ENCODE data around the gene ZNF70. TPM values are rescaled to one million over a fixed set of nuclear protein-coding genes. Genes with fewer than 3 reads are reported as not detected.
"Not testable (repeated sequence)": the region's sequence is repeated elsewhere in the genome, so short reads cannot be mapped to it uniquely, and the experiment has no call there.

Gene ZNF70
- total RNA-seq, 1 donor from 2014 or later = 2.1 TPM

DNA sequence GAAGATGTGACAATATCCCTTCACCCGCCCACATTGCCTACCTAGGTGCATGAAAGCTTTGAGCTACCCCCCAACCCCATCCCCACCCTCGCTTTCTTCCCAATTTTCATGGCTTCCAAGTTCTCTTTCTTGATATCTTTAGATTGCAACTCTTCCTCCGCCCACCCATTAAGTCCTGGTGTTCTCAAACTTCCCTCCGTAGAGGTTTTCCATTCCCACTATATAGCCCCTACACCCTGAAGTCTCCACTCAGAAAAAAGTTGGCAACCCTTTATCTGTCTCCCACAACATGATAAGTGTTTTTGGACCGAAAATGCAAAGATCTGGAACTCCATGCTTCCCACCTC is 572 bp downstream of the ZNF70 start:
- H3K4me3 Mint-ChIP-seq = peak overlapping the region; percentile 85
- intact Hi-C loops (cut with micrococcal nuclease) = loop anchor here (5.0 kb wide), 1 partner anchor 37 kb away; the partner anchor contains the start of gene SMARCB1

DNA sequence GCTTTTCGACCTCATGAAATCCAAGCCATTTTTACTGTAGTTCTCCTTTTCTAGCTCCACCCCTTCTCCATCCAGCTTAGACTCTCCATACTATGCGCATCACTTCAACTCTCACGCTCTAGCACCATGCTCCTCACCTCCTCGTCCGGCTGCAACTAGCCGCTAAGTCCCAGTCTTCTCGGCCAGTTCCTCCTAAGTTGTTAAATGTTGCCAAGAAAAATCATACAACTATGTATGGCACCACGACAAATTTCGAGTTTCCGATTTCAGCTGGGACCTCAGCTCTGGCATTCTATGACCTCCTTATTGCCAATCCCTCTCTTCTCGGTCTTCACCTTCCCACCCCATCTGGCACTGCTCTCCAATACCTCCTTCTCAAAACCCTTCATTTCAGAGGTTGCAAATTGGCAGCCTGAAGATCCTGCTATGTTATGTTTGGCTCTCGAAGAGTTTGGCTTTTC is 1.0 kb downstream of the ZNF70 start:
- Mint-ChIP-seq H3K27me3 (ENCODE audit: insufficient read depth) (peaks cover 7% of the 10 kb centered on the region), H3K4me3 (peak overlapping the region; percentile 85), H3K36me3 (ENCODE audit: low read depth) (peaks cover 9% of the 10 kb centered on the region), H3K9me3 (peaks cover 3% of the 10 kb centered on the region), H3K27ac (no peak overlapping the region), H3K4me1 (ENCODE audit: low read depth) (peaks cover 12% of the 10 kb centered on the region)
- intact Hi-C loops (cut with micrococcal nuclease) = loop anchor here (5.0 kb wide), 1 partner anchor 37 kb away; the partner anchor contains the start of gene SMARCB1
- DNase-seq (ENCODE audit: low spot score) = no peak

More for the DNA sequence above, 572 bp downstream of the ZNF70 start:
- Mint-ChIP-seq H3K36me3 (ENCODE audit: low read depth) (peaks cover 5% of the 10 kb centered on the region), H3K4me1 (ENCODE audit: low read depth) (peaks cover 12% of the 10 kb centered on the region), H3K9me3 (no peaks in the 10 kb centered on the region), H3K27me3 (ENCODE audit: insufficient read depth) (peaks cover 7% of the 10 kb centered on the region), H3K27ac (peak overlapping the region; percentile 61)
- DNase-seq (ENCODE audit: low spot score) = no peak

DNA sequence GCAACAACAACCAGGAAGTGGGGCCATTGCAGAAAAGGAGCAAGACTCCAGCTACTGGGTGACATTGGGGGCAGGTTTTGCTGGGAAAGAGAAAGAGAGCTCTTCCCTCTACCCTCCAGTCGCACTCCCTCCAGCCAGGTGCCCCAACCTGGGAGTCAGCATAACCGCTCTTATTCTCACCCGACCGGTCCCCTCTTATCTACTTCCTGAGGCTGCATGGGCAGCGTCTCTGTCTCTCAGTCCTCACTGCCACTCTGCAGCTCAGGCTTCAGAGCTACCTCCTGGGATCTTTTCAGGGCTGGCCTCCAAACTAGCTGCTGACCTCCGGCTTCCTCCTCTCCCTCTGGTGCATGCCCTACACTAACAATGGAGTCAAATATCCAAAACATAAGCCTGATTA is 5.1 kb downstream of the ZNF70 start:
- Mint-ChIP-seq H3K9me3 (peaks cover 14% of the 10 kb centered on the region), H3K4me3 (no peak overlapping the region), H3K36me3 (ENCODE audit: low read depth) (peaks cover 23% of the 10 kb centered on the region), H3K4me1 (ENCODE audit: low read depth) (peaks cover 12% of the 10 kb centered on the region), H3K27me3 (ENCODE audit: insufficient read depth) (peaks cover 6% of the 10 kb centered on the region), H3K27ac (no peak overlapping the region)
- DNase-seq (ENCODE audit: low spot score) = no peak
- intact Hi-C loops (cut with micrococcal nuclease) = no loop called here

DNA sequence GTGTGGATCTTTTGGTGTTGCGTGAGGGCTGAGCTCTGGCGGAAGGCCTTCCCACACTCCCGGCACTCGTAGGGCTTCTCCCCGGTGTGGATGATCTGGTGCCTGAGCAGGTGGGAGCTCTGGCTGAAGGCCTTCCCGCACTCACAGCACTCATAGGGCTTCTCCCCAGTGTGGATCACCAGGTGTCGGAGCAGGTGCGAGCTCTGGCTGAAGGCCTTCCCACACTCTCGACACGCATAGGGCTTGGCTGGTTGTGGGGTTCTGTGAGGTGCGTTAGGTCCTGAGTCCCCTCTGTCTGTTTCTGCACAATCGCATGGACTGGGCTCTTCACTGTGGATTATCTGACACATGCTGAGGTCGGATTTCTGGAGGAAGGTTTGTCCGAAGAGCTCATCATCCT is 6.4 kb downstream of the ZNF70 start:
- Mint-ChIP-seq H3K27me3 (ENCODE audit: insufficient read depth) (peaks cover 3% of the 10 kb centered on the region), H3K36me3 (ENCODE audit: low read depth) (peaks cover 22% of the 10 kb centered on the region), H3K27ac (no peak overlapping the region), H3K4me3 (no peak overlapping the region), H3K4me1 (ENCODE audit: low read depth) (peaks cover under 1% of the 10 kb centered on the region), H3K9me3 (peaks cover 14% of the 10 kb centered on the region)
- DNase-seq (ENCODE audit: low spot score) = no peak
- intact Hi-C loops (cut with micrococcal nuclease) = no loop called here

DNA sequence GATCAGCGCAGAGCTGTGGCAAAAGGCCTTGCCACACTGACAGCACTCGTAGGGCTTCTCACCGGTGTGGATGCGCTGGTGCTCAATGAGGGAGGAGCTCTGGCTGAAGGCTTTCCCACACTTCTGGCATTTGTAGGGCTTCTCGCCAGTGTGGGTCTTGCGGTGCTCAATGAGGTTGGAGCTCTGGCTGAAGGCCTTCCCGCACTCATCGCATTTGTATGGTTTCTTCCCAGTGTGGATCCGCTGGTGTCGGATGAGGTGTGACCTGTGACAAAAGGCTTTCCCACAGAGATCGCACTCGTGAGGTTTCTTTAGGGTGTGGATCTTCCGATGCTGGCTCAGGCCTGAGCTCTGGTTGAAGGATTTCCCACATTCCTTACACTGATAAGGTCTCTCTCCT is 6.9 kb downstream of the ZNF70 start:
- peaks cover 14% of the 10 kb centered on the region for H3K9me3 Mint-ChIP-seq

DNA sequence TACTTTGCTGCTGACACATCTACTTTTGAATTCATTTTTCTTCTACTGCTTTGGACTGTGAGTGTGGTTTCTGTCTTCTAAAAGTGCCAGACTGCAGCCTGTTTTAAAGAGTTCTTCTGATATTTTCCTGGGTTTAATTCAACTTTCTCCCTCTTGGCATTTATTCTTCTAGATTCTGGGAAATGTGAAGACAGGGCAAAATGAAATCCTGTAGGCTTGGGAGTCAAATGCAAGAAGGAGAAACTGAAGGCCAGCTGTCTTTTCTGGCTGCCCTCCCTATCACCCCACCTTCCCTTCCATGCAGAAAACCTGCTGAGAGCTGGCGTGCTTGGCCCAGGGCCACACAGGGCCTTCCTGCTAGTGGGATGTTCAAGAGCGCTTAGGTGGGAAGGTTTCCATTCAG is 7.6 kb downstream of the ZNF70 start:
- peaks cover 14% of the 10 kb centered on the region for H3K9me3 Mint-ChIP-seq
- no peak overlapping the region for H3K4me3 Mint-ChIP-seq
- H3K27me3 Mint-ChIP-seq (ENCODE audit: insufficient read depth) = peaks cover 6% of the 10 kb centered on the region
- no peaks in the 10 kb centered on the region for H3K4me1 Mint-ChIP-seq (ENCODE audit: low read depth)
- H3K36me3 Mint-ChIP-seq (ENCODE audit: low read depth) = peaks cover 22% of the 10 kb centered on the region
- no peak overlapping the region for H3K27ac Mint-ChIP-seq
- intact Hi-C loops (cut with micrococcal nuclease) = no loop called here
- DNase-seq (ENCODE audit: low spot score) = no peak

More for the DNA sequence above, 6.9 kb downstream of the ZNF70 start:
- H3K27ac Mint-ChIP-seq = no peak overlapping the region
- DNase-seq (ENCODE audit: low spot score) = no peak
- peaks cover 3% of the 10 kb centered on the region for H3K27me3 Mint-ChIP-seq (ENCODE audit: insufficient read depth)
- no peaks in the 10 kb centered on the region for H3K4me1 Mint-ChIP-seq (ENCODE audit: low read depth)
- intact Hi-C loops (cut with micrococcal nuclease) = no loop called here
- H3K36me3 Mint-ChIP-seq (ENCODE audit: low read depth) = peaks cover 22% of the 10 kb centered on the region
- no peak overlapping the region for H3K4me3 Mint-ChIP-seq

DNA sequence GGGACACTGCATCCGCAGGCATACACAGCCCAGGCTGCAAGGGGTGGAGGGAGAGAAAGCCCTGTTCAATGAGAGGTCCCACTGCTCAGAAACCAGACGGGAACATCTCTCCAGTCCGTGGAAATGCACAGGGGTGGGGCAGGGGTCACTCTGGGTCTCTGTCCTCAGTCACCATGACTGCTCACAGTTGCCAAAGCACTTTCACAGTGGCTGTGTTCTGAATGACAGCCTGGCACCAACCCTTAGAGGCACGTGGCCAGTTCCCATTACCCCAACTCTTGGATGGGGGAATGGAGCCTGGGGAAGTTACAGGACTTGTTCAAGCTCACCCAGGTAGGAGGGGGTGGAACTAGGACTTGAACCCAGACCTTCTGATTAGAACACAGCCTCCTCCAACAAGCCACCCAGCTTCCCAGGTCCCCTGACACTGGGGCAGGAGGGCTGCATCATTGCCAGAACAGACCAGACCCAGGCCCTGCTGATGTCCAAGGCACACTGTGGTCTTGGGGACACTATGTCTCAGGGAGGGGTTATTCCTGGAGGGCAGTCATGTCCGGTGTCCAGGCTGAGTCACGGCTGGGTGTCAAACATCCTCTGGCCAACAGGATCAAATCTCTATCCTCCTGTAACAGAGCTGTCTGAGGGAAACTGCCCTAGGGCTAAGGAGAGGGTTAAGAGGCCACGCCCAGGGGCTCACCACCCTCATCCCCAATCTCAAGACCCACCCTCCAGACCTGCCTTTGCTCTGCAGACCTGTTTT is 8.2 kb downstream of the ZNF70 start:
- intact Hi-C loops (cut with micrococcal nuclease) = no loop called here
- no peak overlapping the region for H3K4me3 Mint-ChIP-seq
- peaks cover 14% of the 10 kb centered on the region for H3K9me3 Mint-ChIP-seq
- peaks cover 6% of the 10 kb centered on the region for H3K27me3 Mint-ChIP-seq (ENCODE audit: insufficient read depth)
- no peaks in the 10 kb centered on the region for H3K4me1 Mint-ChIP-seq (ENCODE audit: low read depth)
- H3K27ac Mint-ChIP-seq = no peak overlapping the region
- H3K36me3 Mint-ChIP-seq (ENCODE audit: low read depth) = peaks cover 22% of the 10 kb centered on the region
- DNase-seq (ENCODE audit: low spot score) = no peak

DNA sequence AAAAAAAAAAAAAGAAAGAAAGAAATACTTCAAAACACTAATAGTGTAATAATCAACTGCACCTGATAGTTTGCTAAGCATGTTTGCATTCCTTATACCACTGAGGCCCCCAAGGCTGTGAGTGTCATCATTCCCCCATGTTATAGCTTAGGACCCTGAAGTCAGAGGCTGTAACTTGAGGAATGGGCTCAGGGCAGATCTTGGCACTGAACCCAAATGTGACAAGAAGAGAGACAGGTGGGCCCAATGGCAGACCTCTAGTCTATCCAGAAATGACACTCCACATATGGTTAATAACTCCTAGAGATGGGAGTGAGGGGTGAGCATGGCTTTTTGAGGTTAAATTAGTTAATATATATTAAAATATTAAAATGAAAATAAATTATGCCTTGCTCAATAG is 13.2 kb downstream of the ZNF70 start:
- no peak overlapping the region for H3K4me3 Mint-ChIP-seq

DNA sequence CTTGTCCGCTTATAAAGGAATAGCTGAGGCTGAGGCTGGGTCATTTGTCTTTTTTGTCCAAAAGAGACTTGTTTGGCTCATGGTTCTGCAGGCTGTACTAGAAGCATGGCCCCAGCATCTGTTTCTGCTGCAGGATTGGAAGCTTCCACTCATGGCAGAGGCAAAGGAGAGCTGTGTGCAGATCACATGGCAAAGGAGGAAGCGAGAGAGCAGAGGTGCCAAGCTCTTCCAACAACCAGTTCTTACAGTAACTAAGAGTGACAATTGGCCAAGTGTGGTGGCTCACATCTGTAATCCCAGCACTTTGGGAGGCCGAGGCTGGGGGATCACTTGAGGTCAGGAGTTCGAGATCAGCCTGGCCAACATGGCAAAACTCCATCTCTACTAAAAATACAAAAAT is 22.8 kb downstream of the ZNF70 start:
- H3K4me1 Mint-ChIP-seq (ENCODE audit: low read depth); DNase-seq (ENCODE audit: low spot score); H3K4me3 Mint-ChIP-seq; H3K36me3 Mint-ChIP-seq (ENCODE audit: low read depth); H3K27ac Mint-ChIP-seq; H3K27me3 Mint-ChIP-seq (ENCODE audit: insufficient read depth); H3K9me3 Mint-ChIP-seq; intact Hi-C loops (cut with micrococcal nuclease): not testable (repeated sequence)

More for the DNA sequence above, 13.2 kb downstream of the ZNF70 start:
- intact Hi-C loops (cut with micrococcal nuclease) = no loop called here
- DNase-seq (ENCODE audit: low spot score) = no peak
- H3K27ac Mint-ChIP-seq = no peak overlapping the region
- peaks cover 6% of the 10 kb centered on the region for H3K27me3 Mint-ChIP-seq (ENCODE audit: insufficient read depth)
- H3K4me1 Mint-ChIP-seq (ENCODE audit: low read depth) = no peaks in the 10 kb centered on the region
- H3K36me3 Mint-ChIP-seq (ENCODE audit: low read depth) = no peaks in the 10 kb centered on the region
- H3K9me3 Mint-ChIP-seq = no peaks in the 10 kb centered on the region

DNA sequence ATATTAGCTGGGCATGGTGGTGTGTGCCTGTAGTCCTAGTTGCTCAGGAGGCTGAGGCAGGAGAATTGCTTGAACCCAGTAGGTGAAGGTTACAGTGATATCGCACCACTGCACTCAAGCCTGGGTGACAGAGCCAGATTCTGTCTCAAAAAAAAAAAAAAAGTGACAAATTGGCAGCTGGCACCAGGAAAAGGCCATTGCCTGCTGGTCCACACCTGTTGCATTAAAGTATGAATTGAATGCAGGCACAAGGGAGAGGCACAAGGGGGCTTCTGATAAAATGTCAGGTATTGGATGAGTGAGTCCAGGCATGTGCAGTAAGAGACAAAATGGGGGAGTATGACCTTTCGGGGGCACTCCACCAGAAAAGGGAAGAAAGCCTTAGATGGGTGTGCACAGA is 28.2 kb downstream of the ZNF70 start:
- Mint-ChIP-seq H3K36me3 (ENCODE audit: low read depth) (no peaks in the 10 kb centered on the region), H3K4me3 (no peak overlapping the region), H3K9me3 (no peaks in the 10 kb centered on the region), H3K27ac (no peak overlapping the region), H3K4me1 (ENCODE audit: low read depth) (no peaks in the 10 kb centered on the region), H3K27me3 (ENCODE audit: insufficient read depth) (peaks cover 9% of the 10 kb centered on the region)
- no peak for DNase-seq (ENCODE audit: low spot score)
- intact Hi-C loops (cut with micrococcal nuclease) = no loop called here

DNA sequence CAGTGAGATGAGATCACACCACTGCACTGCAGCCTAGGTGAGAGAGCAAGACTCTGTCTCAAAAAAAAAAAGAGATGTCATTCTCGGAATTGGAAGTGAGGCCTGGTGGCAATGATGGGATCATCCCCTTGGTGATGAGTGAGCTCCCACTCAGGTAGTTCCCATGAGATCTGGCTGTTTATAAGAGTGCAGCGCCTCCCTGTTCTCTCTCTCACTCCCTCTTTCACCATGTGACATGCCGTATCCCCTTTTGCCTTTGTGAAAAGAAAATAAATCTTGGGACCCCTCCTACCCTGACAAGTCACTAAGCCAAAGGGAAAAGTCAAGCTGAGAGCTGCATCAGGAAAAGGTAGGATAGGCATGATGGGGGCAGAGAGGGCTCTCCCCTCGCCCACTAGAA is 28.8 kb downstream of the ZNF70 start:
- no peak overlapping the region for H3K27ac Mint-ChIP-seq
- no peaks in the 10 kb centered on the region for H3K36me3 Mint-ChIP-seq (ENCODE audit: low read depth)
- peaks cover 9% of the 10 kb centered on the region for H3K27me3 Mint-ChIP-seq (ENCODE audit: insufficient read depth)
- H3K4me3 Mint-ChIP-seq = no peak overlapping the region
- no peaks in the 10 kb centered on the region for H3K4me1 Mint-ChIP-seq (ENCODE audit: low read depth)
- intact Hi-C loops (cut with micrococcal nuclease) = no loop called here
- H3K9me3 Mint-ChIP-seq = no peaks in the 10 kb centered on the region
- DNase-seq (ENCODE audit: low spot score) = no peak

DNA sequence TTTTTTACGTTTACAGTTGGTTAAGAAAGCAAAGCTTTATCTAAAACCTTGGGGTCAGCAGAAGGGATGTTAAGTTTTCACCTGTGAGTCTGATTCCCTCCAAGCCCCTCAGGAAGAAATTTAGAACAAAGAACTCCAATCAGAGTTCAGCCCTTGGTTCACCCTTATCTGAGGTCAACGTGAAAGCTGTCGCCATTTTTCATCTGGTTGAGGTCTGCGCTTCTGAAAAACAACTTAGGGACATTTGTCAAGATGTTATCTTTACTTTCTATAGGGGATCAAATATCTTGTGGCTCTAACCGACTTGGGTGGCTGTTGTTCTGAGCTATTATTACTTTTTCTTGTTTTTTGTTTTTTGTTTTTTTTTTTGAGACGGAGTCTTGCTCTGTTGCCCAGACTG is 30.1 kb downstream of the ZNF70 start:
- Mint-ChIP-seq H3K9me3 (no peaks in the 10 kb centered on the region), H3K27ac (no peak overlapping the region), H3K4me1 (ENCODE audit: low read depth) (no peaks in the 10 kb centered on the region), H3K36me3 (ENCODE audit: low read depth) (no peaks in the 10 kb centered on the region), H3K4me3 (no peak overlapping the region), H3K27me3 (ENCODE audit: insufficient read depth) (peaks cover 5% of the 10 kb centered on the region)
- DNase-seq (ENCODE audit: low spot score) = no peak
- intact Hi-C loops (cut with micrococcal nuclease) = no loop called here

DNA sequence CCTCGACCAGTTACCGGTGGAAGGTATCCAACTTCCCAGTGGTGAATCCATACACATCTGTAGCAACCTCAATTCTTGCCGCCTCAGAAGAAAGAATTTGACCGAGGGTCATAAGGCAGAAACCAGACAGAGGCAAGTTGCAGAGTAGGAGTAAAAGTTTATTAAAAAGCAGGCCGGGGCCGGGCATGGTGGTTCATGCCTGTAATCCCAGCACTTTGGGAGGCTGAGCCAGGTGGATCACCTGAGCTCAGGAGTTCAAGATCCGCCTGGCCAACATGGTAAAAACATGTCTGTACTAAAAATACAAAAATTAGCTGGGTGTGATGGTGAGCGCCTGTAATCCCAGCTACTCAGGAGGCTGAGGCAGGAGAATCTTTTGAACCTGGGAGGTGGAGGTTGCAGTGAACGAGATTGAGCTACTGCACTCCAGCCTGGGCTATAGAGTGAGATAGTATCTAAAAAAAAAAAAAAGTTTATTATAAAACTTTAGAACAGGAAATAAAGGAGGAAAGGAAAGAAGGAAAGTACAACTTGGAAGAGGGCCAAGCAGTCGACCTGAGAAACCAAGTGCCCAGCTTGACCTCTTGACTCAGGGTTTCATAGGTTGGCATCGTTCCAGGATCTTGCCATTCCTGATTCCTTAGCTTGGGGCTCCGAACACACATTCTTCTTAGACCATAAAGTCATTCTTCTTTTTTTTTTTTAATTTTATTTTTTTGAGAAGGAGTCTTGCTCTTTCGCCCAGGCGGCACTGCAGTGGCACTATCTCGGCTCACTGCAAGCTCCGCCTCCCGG is 32.3 kb downstream of the ZNF70 start:
- peaks cover 3% of the 10 kb centered on the region for H3K27me3 Mint-ChIP-seq (ENCODE audit: insufficient read depth)
- peaks cover 8% of the 10 kb centered on the region for H3K4me1 Mint-ChIP-seq (ENCODE audit: low read depth)
- H3K9me3 Mint-ChIP-seq = no peaks in the 10 kb centered on the region
- peaks cover 13% of the 10 kb centered on the region for H3K36me3 Mint-ChIP-seq (ENCODE audit: low read depth)
- intact Hi-C loops (cut with micrococcal nuclease) = no loop called here
- peak overlapping the region; percentile 44 for H3K27ac Mint-ChIP-seq
- peak overlapping the region; percentile 47 for H3K4me3 Mint-ChIP-seq
- DNase-seq (ENCODE audit: low spot score) = no peak
